ENCODE data around the gene ZNF362.
"Not testable (repeated sequence)": the region's sequence is repeated elsewhere in the genome, so short reads cannot be mapped to it uniquely, and the experiment has no call there.

The ZNF362 gene

DNA sequence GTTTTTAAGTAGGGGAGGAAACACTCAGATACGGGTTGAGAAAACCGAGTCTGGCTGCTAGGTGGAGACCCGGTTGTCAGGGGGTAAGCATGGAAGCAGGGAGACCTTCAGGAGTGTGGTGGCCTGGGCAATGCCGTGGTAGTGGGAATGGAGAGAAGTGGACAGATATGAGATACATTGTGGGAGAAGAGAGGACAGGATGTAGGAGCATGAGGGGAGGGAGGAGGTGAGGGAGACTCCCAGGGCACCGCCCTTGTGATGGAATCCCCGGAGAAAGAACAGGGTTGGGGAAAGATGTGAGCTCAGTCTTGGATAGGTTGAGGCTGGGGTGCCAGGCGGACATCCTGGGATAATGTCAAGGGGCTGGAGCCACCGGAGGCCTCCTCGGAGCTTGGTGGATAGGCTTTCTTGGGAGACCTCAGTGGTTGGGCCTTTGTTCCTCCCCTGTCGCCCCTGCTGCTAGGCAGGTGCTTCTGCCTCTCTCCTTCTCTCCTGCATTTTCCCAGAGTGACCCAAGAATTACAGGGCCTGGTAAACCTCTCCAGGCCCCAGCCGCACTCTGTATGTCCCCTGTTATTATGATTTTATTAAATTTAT lies 21.3 kb downstream of the ZNF362 start:
- DNase-seq (no peak), ATAC-seq (no peak)
- H3K9me3 Mint-ChIP-seq = no peaks in the 10 kb centered on the region
- no peaks in the 10 kb centered on the region for H3K27me3 Mint-ChIP-seq
- H3K27ac Mint-ChIP-seq = no peak overlapping the region
- H3K36me3 Mint-ChIP-seq (ENCODE audit: low read depth) = peaks cover 3% of the 10 kb centered on the region
- no peak overlapping the region for H3K4me3 Mint-ChIP-seq
- H3K4me1 Mint-ChIP-seq = peaks cover 11% of the 10 kb centered on the region

DNA sequence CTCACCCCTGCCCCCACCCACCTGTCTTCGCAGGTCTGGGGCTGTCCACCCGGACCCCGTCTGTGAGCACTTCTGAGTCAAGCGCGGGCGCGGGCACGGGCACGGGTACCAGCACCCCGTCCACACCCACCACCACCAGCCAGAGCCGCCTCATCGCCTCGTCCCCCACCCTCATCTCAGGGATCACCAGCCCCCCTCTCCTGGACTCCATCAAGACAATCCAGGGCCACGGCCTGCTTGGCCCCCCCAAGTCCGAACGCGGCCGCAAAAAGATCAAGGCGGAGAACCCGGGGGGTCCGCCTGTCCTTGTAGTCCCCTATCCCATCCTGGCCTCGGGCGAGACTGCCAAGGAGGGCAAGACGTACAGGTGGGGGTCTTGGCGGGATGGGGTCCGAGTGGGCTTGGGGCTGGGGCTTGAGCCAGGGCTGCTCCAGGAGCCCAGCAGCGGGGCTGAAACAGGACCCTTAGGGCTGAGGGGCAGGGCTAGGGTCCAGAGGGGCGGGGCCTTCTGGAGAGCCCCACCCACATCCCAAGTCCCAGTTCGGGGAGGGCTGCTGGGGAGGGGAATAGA lies 23.9 kb downstream of the ZNF362 start:
- DNase-seq (no peak), ATAC-seq (no peak)
- H3K27me3 Mint-ChIP-seq = no peaks in the 10 kb centered on the region
- peaks cover 5% of the 10 kb centered on the region for H3K36me3 Mint-ChIP-seq (ENCODE audit: low read depth)
- no peaks in the 10 kb centered on the region for H3K4me1 Mint-ChIP-seq
- H3K4me3 Mint-ChIP-seq = no peak overlapping the region
- no peak overlapping the region for H3K27ac Mint-ChIP-seq
- no peaks in the 10 kb centered on the region for H3K9me3 Mint-ChIP-seq

DNA sequence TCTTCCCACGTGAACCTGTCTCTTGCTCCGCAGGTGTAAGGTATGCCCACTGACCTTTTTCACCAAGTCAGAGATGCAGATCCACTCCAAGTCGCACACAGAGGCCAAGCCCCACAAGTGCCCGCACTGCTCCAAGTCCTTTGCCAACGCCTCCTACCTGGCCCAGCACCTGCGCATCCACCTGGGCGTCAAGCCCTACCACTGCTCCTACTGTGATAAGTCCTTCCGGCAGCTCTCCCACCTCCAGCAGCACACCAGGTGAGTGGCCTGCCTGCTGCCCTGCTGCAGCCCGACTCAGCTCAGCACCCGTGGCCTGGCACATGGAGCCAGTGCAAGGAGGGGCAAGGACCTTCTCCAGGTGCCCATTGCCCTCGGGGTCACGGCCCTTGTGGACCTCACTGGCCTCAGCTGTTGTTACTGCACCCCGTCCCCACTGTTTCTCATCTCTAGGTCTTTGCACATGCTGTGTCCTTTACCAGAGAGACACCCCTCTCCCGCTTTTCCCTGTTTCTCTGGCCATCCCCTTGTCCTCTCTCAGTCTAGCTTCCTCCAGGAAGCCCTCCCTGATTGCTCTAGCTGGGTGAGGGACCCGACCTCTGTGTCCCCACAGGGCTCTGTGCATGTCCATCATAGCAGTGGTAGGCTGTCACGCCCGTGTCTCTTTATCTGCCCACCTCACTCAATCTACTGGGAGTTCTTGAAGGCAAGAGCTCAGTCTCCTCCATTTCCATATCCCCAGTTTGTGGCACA lies 25.4 kb downstream of the ZNF362 start:
- no peak overlapping the region for H3K4me3 Mint-ChIP-seq
- no peaks in the 10 kb centered on the region for H3K4me1 Mint-ChIP-seq
- ATAC-seq (no peak), DNase-seq (no peak)
- H3K9me3 Mint-ChIP-seq = no peaks in the 10 kb centered on the region
- peaks cover 5% of the 10 kb centered on the region for H3K36me3 Mint-ChIP-seq (ENCODE audit: low read depth)
- no peak overlapping the region for H3K27ac Mint-ChIP-seq
- no peaks in the 10 kb centered on the region for H3K27me3 Mint-ChIP-seq

DNA sequence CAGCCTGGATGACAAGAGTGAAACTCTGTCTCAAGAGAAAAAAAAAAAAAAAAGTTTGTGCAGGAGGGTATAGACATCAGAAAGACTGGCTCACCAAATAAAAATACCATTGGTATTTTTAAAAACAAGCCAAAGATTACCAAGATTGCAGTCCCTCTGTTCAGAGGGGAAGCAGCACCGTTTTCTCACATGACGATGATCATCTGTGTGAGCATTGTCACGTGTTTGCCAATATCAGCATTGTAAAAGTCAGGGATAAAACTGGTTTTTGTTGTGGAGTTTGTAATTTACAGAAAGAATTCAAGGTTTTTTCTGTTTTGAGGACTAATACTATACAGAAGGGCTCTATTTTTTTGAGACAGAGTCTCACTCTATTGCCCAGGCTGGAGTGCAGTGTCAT lies 26.5 kb downstream of the ZNF362 start:
- no peak overlapping the region for H3K27ac Mint-ChIP-seq
- no peaks in the 10 kb centered on the region for H3K9me3 Mint-ChIP-seq
- DNase-seq (no peak), ATAC-seq (no peak)
- H3K27me3 Mint-ChIP-seq = no peaks in the 10 kb centered on the region
- no peak overlapping the region for H3K4me3 Mint-ChIP-seq
- H3K36me3 Mint-ChIP-seq (ENCODE audit: low read depth) = peaks cover 9% of the 10 kb centered on the region
- no peaks in the 10 kb centered on the region for H3K4me1 Mint-ChIP-seq

DNA sequence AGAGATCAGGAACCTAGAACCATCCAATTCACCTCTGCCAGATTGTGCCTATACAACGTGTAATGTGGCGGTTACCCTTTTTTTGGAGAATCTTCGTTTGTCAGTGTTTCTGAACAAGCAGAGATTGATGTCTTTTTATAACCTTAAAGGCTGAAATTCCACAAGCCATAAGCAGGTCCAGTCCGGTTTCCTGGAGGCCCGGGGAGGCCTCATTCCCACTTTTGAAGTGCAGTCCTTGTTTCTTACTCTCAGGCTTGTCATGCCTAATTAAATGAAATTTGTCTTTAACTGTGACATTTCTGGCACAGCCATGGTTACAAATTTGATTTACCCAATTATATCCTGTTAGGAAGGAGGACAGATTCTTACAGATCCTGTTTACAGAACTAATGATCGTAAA lies 27.8 kb downstream of the ZNF362 start:
- H3K9me3 Mint-ChIP-seq = no peaks in the 10 kb centered on the region
- no peak for ATAC-seq
- peaks cover 9% of the 10 kb centered on the region for H3K36me3 Mint-ChIP-seq (ENCODE audit: low read depth)
- no peak overlapping the region for H3K27ac Mint-ChIP-seq
- no peak for DNase-seq
- H3K4me3 Mint-ChIP-seq = no peak overlapping the region
- H3K4me1 Mint-ChIP-seq = no peaks in the 10 kb centered on the region
- no peaks in the 10 kb centered on the region for H3K27me3 Mint-ChIP-seq

DNA sequence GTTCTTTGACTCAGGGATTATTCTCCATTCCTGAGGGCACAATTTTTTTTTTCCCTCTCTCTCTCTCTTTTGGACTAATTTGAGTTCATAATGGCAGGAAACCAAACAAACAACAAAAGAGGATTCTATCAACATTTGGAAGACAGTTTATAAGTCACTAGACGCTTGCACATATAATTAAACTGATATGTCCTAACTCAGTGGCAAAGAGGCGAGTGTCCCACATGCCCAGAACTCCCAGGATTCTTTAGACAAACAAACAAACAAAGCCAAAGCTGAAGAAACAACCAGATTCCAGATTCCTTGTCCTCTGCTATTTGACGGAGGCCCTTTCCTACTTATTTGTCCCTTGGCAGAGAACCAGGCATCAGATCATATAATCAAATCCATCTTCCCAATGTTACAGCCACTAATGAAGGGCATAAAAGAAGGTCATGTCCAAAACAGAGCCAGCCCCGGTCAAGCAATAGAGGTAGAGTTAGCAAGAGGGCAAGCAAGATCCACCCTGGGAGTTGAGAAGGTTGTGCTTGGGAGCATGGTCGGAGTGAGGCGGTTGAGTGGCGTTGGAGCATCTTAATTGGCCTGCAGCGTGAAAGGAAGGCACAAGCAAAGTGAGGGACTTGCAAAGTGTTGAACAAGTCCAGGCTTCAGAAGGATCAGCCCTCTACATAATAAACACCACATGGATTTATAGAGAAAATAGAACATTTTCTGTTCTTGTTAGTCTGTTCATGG lies 30.3 kb downstream of the ZNF362 start:
- Mint-ChIP-seq H3K4me1 (no peaks in the 10 kb centered on the region), H3K27ac (no peak overlapping the region), H3K4me3 (no peak overlapping the region), H3K9me3 (no peaks in the 10 kb centered on the region), H3K36me3 (ENCODE audit: low read depth) (peaks cover 11% of the 10 kb centered on the region), H3K27me3 (no peaks in the 10 kb centered on the region)
- DNase-seq (no peak), ATAC-seq (no peak)

DNA sequence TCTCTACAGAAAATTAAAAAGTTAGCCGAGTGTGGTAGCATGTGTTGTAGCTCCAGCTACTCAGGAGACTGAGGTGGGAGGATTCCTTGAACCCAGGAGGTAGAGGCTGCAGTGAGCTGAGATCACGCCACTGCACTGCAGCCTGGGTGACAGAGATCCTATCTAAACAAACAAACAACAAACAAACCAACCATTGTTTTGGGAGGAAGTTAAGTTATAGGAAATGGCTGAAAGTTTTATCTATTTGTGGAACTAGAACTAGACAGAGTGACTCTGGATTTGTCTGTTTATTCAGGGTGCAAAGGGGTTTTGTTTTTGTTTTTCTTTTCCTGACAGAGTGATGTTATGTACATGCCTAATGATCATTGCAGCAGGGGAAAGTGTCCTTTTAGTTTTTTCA lies 31.0 kb downstream of the ZNF362 start:
- Mint-ChIP-seq H3K4me1 (no peaks in the 10 kb centered on the region), H3K27me3 (no peaks in the 10 kb centered on the region), H3K36me3 (ENCODE audit: low read depth) (peaks cover 10% of the 10 kb centered on the region), H3K4me3 (no peak overlapping the region), H3K27ac (no peak overlapping the region), H3K9me3 (no peaks in the 10 kb centered on the region)
- ATAC-seq = no peak
- no peak for DNase-seq

DNA sequence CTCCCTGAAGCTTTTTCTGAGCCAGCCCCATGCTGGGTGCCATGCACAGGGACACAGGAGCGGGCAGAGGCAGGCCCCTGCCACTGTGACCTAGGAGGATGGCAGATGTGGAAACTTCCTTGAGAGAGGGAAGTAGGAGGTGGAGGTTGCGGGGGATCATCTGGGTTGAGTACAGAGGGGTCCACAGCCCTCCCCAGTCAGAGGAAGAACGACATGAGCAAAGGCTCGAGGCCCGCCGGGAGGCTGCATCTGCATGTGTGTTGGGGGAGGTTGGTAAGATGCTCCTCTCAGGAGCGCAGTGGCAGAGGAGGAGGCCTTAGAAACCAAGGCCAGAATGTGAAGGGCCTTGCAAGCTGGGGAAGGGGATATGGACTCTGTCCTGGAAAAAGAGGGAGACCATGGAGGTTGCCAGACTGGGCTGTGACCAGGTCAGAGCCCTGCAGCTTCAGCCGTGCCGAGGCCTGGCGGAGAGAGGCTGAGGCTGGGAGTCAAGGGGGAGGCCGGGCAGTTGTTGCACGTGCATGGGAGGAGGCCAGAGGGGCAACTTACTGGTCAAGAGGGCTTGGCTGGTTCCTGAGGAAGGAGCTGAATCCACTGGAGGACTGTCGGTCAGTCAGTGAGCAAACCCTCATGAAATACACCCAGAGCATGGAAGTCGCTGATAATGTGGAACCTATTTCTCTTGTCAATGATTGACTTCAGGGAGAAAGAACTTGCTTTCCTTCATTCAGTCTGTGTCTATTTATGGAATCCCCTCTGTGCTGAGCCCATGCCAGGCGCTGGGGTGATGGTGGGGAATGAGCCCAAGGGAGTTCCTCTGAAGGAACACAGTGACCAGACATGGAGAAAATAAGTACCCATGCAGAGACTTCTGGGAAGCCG lies 32.9 kb downstream of the ZNF362 start:
- H3K4me1 Mint-ChIP-seq = no peaks in the 10 kb centered on the region
- H3K27ac Mint-ChIP-seq = no peak overlapping the region
- DNase-seq (no peak), ATAC-seq (no peak)
- peaks cover 8% of the 10 kb centered on the region for H3K36me3 Mint-ChIP-seq (ENCODE audit: low read depth)
- no peaks in the 10 kb centered on the region for H3K9me3 Mint-ChIP-seq
- no peak overlapping the region for H3K4me3 Mint-ChIP-seq
- no peaks in the 10 kb centered on the region for H3K27me3 Mint-ChIP-seq

DNA sequence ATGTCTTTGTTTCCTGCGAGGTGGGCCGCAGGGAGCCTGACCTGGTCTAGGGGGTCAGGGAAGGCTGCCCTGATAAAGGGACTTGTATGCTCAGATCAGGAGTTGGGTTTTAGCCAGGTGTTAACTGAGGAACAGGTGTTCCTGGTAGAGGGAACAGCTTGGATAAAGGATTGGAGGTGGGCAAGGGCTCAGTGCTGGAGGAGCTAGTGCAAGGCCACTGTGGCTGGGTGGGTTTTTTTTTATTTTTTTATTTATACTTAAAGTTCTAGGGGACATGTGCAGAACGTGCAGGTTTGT lies 33.5 kb downstream of the ZNF362 start:
- Mint-ChIP-seq H3K4me3 (no peak overlapping the region), H3K36me3 (ENCODE audit: low read depth) (peaks cover 8% of the 10 kb centered on the region)
- no peak for ATAC-seq

DNA sequence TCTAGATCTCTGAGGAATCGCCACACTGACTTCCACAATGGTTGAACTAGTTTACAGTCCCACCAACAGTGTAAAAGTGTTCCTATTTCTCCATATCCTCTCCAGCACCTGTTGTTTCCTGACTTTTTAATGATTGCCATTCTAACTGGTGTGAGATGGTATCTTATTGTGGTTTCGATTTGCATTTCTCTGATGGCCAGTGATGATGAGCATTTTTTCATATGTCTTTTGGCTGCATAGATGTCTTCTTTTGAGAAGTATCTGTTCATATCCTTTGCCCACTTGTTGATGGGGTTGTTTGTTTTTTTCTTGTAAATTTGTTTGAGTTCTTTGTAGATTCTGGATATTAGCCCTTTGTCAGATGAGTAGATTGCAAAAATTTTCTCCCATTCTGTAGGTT lies 34.3 kb downstream of the ZNF362 start:
- not testable (repeated sequence) for H3K27ac Mint-ChIP-seq; H3K27me3 Mint-ChIP-seq; H3K9me3 Mint-ChIP-seq; ATAC-seq; H3K4me1 Mint-ChIP-seq; DNase-seq; H3K4me3 Mint-ChIP-seq; H3K36me3 Mint-ChIP-seq (ENCODE audit: low read depth)

More for the DNA sequence above, 33.5 kb downstream of the ZNF362 start:
- DNase-seq = no peak
- Mint-ChIP-seq H3K27me3 (no peaks in the 10 kb centered on the region), H3K27ac (no peak overlapping the region), H3K4me1 (no peaks in the 10 kb centered on the region), H3K9me3 (no peaks in the 10 kb centered on the region)

DNA sequence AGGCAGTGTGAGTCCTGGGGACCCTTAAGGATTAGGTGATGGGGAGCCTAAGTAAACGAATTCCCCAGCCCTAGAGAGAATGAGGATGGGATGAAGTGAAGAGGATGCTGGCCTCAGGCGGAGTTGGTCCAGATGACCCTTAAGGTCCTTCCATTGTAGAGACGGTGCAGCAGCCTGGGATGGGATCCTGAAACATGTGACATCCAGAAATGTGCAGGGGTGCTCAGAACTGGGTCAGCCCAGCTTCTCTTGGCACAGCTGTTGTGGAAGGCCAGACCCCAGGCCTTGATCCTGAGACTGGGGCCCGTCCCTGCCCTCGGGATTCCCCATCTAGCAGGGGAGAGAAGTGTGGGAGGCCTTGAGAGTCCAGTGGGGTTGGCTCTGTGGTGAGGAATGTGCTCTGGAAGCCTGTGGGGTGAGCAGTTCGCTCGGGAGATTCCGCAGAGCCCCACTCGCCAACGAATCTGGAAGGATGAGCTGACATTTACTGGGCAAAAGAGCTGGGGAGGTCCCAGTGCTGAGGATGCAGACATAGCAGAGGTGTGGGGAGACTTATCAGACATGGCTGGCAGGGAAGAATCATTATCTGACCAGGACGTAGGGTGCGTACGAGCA lies 36.5 kb downstream of the ZNF362 start:
- peaks cover 3% of the 10 kb centered on the region for H3K36me3 Mint-ChIP-seq (ENCODE audit: low read depth)
- H3K27ac Mint-ChIP-seq = no peak overlapping the region

DNA sequence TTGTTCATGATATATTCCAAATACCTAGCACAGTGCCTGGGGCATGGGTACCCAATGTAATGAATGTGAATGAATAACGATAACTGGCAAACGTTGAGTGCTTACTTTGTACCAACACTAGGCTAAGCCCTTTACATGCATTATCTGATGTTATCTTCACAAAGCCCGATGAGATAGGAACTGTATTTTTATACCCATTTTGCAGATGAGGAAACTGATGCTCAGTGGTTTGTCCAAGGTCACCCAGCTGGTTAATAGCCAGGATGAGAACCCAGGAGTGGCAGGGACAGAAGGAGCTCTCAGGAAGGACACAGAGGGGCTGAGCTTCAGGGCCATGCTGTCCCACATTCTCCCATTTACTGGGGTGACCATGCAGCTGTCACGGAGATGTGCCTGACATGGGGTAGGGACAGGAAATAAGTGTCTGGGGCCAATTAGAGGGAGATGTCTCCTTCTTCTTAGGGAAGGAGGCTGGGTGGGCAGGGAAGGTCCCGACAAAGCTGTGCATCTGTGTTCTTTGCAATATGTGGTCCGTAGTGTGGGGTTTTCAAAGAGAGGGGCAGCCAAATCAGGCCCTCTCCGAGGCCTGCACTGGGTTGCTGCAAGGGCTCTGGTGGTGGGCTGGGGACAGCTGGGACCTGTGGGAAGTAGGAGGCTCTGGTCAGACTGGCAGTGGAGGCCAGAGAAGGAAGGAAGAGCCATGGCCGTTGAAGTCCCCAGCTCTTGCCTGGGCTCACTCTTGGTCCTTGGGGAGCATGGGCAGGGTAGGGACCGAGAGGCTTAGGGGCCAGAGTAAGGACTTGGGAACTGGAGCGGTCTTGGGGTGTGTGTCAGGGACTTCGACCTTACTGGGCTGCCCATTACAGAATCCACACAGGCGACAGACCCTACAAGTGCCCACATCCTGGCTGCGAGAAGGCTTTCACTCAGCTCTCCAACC lies 38.0 kb downstream of the ZNF362 start:
- H3K9me3 Mint-ChIP-seq = no peaks in the 10 kb centered on the region
- DNase-seq (no peak), ATAC-seq (no peak)
- no peaks in the 10 kb centered on the region for H3K27me3 Mint-ChIP-seq
- H3K4me3 Mint-ChIP-seq = no peak overlapping the region
- H3K36me3 Mint-ChIP-seq (ENCODE audit: low read depth) = peaks cover 3% of the 10 kb centered on the region
- no peaks in the 10 kb centered on the region for H3K4me1 Mint-ChIP-seq
- no peak overlapping the region for H3K27ac Mint-ChIP-seq

More for the DNA sequence above, 36.5 kb downstream of the ZNF362 start:
- Mint-ChIP-seq H3K4me3 (no peak overlapping the region), H3K4me1 (no peaks in the 10 kb centered on the region), H3K27me3 (no peaks in the 10 kb centered on the region), H3K9me3 (no peaks in the 10 kb centered on the region)
- ATAC-seq (no peak), DNase-seq (no peak)

DNA sequence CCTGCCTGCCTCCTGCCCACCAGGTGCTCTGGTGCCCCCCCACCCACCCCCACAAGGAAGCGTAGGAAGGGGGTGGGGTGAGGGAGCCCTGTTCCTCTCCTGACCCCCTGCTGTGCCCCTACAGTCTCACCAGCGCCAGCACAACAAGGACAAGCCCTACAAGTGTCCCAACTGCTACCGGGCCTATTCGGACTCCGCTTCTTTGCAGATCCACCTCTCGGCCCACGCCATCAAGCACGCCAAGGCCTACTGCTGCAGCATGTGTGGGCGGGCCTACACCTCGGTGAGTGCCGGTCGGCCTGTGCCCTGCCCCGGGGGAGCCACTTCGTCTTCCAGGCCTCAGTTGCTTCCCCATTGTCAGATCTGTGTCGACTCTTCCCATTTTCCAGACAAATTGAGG lies 38.7 kb downstream of the ZNF362 start:
- no peaks in the 10 kb centered on the region for H3K27me3 Mint-ChIP-seq
- no peak overlapping the region for H3K4me3 Mint-ChIP-seq
- ATAC-seq (no peak), DNase-seq (no peak)
- no peak overlapping the region for H3K27ac Mint-ChIP-seq
- H3K36me3 Mint-ChIP-seq (ENCODE audit: low read depth) = no peaks in the 10 kb centered on the region
- H3K9me3 Mint-ChIP-seq = no peaks in the 10 kb centered on the region
- H3K4me1 Mint-ChIP-seq = no peaks in the 10 kb centered on the region

Data from activated naive CD8-positive, alpha-beta T cell treated with anti-CD3 and anti-CD28 coated beads, Interleukin-2, amount 50 U/mL, for 24 hours (primary cell).